Uterus (tissue), 2 donors: ENCODE data around the gene INS.

ENCODE experiments used
- CTCF ChIP-seq, 4 experiments: fragments of 200-600 bp in 2 of 4; fragments of 450-650 bp in 2 of 4; sonication (generic) in 2 of 4; IDR thresholded peaks; one replicate each; pipeline ENCODE4 v1.5.1; 2016 to 2019; ENCODE audit warnings: antibody characterized with exemption in 4 of 4, mild to moderate bottlenecking in 2 of 4, moderate library complexity in 1 of 4
- POLR2A ChIP-seq, 2 donors: fragments of 450-650 bp; IDR thresholded peaks; one replicate each; pipeline ENCODE4 v1.6.1; 2016; ENCODE audit warnings: antibody characterized with exemption in 2 of 2, mild to moderate bottlenecking in 1 of 2, moderate library complexity in 1 of 2

DNA sequence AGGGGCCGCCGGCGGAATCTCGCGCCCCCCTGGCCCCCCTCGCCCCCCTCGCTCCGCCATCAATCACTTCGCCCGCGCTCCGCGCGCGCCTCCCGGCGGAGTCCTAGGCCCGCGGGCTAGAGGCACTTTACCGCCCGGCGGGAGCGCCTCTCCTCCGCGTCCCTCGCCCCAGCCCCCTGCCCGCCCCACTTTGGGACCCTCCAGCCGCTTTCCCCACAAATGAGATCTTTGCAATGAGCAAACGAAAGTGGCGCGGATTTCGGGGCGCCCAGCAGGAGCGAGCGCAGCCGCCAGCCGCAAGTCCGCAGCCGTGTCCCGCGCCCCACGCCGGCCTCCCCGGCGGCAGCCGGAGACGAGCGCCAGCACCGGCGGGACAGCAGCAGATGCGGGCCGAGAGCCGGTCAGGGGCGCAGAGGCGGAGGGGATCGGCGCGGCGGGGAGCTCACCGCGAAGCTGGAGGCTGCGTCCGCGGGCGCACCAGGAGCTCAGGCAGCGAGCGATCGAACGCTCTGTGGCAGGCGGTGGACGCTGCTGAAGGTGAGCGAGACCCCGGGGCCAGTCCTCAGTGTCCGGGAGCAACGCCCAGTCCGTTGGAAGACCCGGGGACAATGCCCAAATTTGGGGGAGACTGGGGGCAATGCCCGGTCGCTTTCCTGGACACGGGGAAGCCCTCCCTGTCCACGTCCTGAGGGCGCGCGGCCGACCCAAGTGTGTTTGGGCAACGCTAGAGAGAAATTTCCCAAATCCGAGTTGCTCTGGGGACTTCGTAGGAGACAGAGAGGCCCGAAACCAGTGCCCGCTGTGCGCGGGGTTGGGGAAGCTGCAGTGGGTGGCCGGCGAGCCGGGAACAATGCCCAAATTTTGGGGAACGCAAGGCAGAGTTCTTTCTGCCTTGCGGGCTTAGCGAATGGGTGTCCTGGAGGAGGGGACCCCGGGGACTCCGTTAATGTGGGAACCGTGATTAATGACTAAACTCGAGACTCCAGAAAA lies 20.3 kb downstream of the INS start:
- TF ChIP-seq CTCF (IDR thresholded peaks at IDR 0.05) (no peak), POLR2A (IDR thresholded peaks at IDR 0.05) (no peak)
